ENCODE data around the gene CMSS1.

CMSS1 gene

GRCh38 chr3:100097919-100098783, 280.5 kb downstream of the CMSS1 start:
- peaks cover 0 to 12% of the 10 kb centered on the region in 2 donors for H3K4me1 ChIP-seq (ENCODE audit: control insufficient read depth in 1 of 2, insufficient read depth in 2 of 2, low read length in 2 of 2)
- no peak overlapping the region for H3K27ac ChIP-seq (ENCODE audit: low read depth, low read length)
- no peaks in the 10 kb centered on the region for H3K27me3 ChIP-seq (ENCODE audit: control insufficient read depth in 1 of 2, insufficient read depth in 2 of 2, low read length in 2 of 2)
- H3K9me3 ChIP-seq (ENCODE audit: control insufficient read depth in 1 of 2, low read length in 2 of 2) = no peaks in the 10 kb centered on the region
- H3K9ac ChIP-seq (ENCODE audit: low read depth in 1 of 2, low read length in 2 of 2) = no peak overlapping the region
- H3K36me3 ChIP-seq (ENCODE audit: control insufficient read depth in 1 of 2, insufficient read depth in 2 of 2, low read length in 2 of 2) = no peaks in the 10 kb centered on the region
- no peak overlapping the region for H3K4me3 ChIP-seq (ENCODE audit: low read depth in 1 of 2, low read length in 2 of 2)

- H3K9ac ChIP-seq (ENCODE audit: low read depth in 1 of 2, low read length in 2 of 2) = no peak overlapping the region
- H3K36me3 ChIP-seq (ENCODE audit: control insufficient read depth in 1 of 2, insufficient read depth in 2 of 2, low read length in 2 of 2) = no peaks in the 10 kb centered on the region
- H3K4me1 ChIP-seq (ENCODE audit: control insufficient read depth in 1 of 2, insufficient read depth in 2 of 2, low read length in 2 of 2) = peaks cover 0 to 13% of the 10 kb centered on the region in 2 donors
- no peaks in the 10 kb centered on the region for H3K27me3 ChIP-seq (ENCODE audit: control insufficient read depth in 1 of 2, insufficient read depth in 2 of 2, low read length in 2 of 2)
- no peak overlapping the region for H3K27ac ChIP-seq (ENCODE audit: low read depth, low read length)
- H3K4me3 ChIP-seq (ENCODE audit: low read depth in 1 of 2, low read length in 2 of 2) = no peak overlapping the region
- H3K9me3 ChIP-seq (ENCODE audit: control insufficient read depth in 1 of 2, low read length in 2 of 2) = no peaks in the 10 kb centered on the region
Measured at GRCh38 chr3:100098784-100099070, 281.1 kb downstream of the CMSS1 start.

GRCh38 chr3:100099621-100100020, 282.0 kb downstream of the CMSS1 start:
- H3K9ac ChIP-seq (ENCODE audit: low read depth in 1 of 2, low read length in 2 of 2) = no peak overlapping the region
- H3K4me3 ChIP-seq (ENCODE audit: low read depth in 1 of 2, low read length in 2 of 2) = no peak overlapping the region

GRCh38 chr3:100100425-100100824, 282.8 kb downstream of the CMSS1 start:
- peaks cover 12 to 30% of the 10 kb centered on the region in 2 donors for H3K4me1 ChIP-seq (ENCODE audit: control insufficient read depth in 1 of 2, insufficient read depth in 2 of 2, low read length in 2 of 2)

More at GRCh38 chr3:100099621-100100020, 282.0 kb downstream of the CMSS1 start:
- no peaks in the 10 kb centered on the region for H3K27me3 ChIP-seq (ENCODE audit: control insufficient read depth in 1 of 2, insufficient read depth in 2 of 2, low read length in 2 of 2)
- H3K27ac ChIP-seq (ENCODE audit: low read depth, low read length) = no peak overlapping the region
- H3K9me3 ChIP-seq (ENCODE audit: control insufficient read depth in 1 of 2, low read length in 2 of 2) = no peaks in the 10 kb centered on the region
- H3K4me1 ChIP-seq (ENCODE audit: control insufficient read depth in 1 of 2, insufficient read depth in 2 of 2, low read length in 2 of 2) = peaks cover 4 to 22% of the 10 kb centered on the region in 2 donors
- no peaks in the 10 kb centered on the region for H3K36me3 ChIP-seq (ENCODE audit: control insufficient read depth in 1 of 2, insufficient read depth in 2 of 2, low read length in 2 of 2)

DNA sequence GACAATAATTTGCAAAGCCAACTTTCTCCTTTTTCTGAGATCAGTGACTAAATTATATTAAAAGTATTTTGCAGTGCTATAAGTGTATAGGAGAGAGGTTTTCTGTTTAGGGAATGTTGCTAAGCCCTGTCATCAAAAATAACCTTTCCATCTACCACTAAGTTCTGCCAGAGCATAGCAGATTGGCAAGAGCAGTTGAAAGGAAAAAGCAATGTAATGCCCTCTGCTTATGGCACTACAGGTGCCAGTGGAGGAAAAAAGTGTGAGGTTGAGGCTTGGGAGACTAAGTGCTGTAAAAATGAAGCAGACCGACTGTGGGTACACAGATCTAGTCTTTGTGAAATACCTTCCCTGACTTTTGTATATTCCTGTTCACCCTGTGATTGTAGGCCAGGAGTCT, 285.1 kb downstream of the CMSS1 start:
- no peaks in the 10 kb centered on the region for H3K9me3 ChIP-seq (ENCODE audit: control insufficient read depth in 1 of 2, low read length in 2 of 2)
- no peak overlapping the region for H3K9ac ChIP-seq (ENCODE audit: low read depth in 1 of 2, low read length in 2 of 2)
- H3K4me1 ChIP-seq (ENCODE audit: control insufficient read depth in 1 of 2, insufficient read depth in 2 of 2, low read length in 2 of 2) = peaks cover 13 to 37% of the 10 kb centered on the region in 2 donors
- H3K27me3 ChIP-seq (ENCODE audit: control insufficient read depth in 1 of 2, insufficient read depth in 2 of 2, low read length in 2 of 2) = no peaks in the 10 kb centered on the region
- H3K36me3 ChIP-seq (ENCODE audit: control insufficient read depth in 1 of 2, insufficient read depth in 2 of 2, low read length in 2 of 2) = no peaks in the 10 kb centered on the region
- H3K4me3 ChIP-seq (ENCODE audit: low read depth in 1 of 2, low read length in 2 of 2) = no peak overlapping the region
- H3K27ac ChIP-seq (ENCODE audit: low read depth, low read length) = no peak overlapping the region

More at GRCh38 chr3:100100425-100100824, 282.8 kb downstream of the CMSS1 start:
- Histone ChIP-seq H3K27ac (ENCODE audit: low read depth, low read length) (no peak overlapping the region), H3K9me3 (ENCODE audit: control insufficient read depth in 1 of 2, low read length in 2 of 2) (no peaks in the 10 kb centered on the region), H3K27me3 (ENCODE audit: control insufficient read depth in 1 of 2, insufficient read depth in 2 of 2, low read length in 2 of 2) (no peaks in the 10 kb centered on the region), H3K36me3 (ENCODE audit: control insufficient read depth in 1 of 2, insufficient read depth in 2 of 2, low read length in 2 of 2) (no peaks in the 10 kb centered on the region), H3K4me3 (ENCODE audit: low read depth in 1 of 2, low read length in 2 of 2) (no peak overlapping the region), H3K9ac (ENCODE audit: low read depth in 1 of 2, low read length in 2 of 2) (no peak overlapping the region)

DNA sequence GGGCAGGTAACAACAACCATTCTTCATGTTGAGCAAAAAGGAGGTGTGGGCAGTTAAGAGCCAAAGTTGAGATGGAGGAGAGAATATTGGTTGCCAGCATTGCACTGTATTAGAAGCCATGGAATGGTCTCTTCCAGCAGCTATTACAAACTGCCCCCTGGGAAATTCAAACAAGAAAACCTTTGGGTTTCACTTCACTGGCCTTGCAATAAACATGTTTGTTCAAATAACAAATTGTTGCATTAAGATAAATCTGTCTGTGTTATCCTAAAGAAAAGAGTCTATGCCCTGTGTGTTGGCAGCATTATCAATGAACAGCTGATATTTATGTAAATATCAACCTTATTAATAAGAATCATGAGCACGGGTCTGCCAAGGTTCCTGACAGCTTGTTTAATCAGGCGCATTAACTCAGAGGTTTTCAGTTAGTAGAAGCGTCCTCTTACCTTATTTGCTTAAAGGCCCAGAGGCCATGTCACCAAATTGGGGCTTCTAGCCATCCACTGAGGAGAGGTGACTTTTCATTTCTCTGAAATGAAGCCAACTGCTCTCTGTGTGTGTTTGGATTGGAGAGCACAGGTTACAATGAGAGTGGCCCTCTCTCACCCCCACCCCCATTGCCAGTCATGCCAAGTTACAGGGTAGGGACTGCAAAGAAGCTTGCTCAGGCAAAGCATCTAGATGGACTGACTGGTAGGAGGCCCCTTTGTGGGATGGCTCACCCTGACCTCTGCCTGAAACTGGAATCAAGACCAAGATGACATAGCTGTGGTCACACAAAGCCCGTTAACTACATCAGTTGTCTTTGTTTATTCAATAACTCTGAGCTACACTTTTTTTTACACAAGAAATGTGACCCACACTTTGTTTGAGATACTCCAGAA, 286.1 kb downstream of the CMSS1 start:
- peaks cover 13 to 27% of the 10 kb centered on the region in 2 donors for H3K4me1 ChIP-seq (ENCODE audit: control insufficient read depth in 1 of 2, insufficient read depth in 2 of 2, low read length in 2 of 2)
- H3K4me3 ChIP-seq (ENCODE audit: low read depth in 1 of 2, low read length in 2 of 2) = no peak overlapping the region
- no peaks in the 10 kb centered on the region for H3K36me3 ChIP-seq (ENCODE audit: control insufficient read depth in 1 of 2, insufficient read depth in 2 of 2, low read length in 2 of 2)
- no peaks in the 10 kb centered on the region for H3K27me3 ChIP-seq (ENCODE audit: control insufficient read depth in 1 of 2, insufficient read depth in 2 of 2, low read length in 2 of 2)
- no peak overlapping the region for H3K27ac ChIP-seq (ENCODE audit: low read depth, low read length)
- no peak overlapping the region for H3K9ac ChIP-seq (ENCODE audit: low read depth in 1 of 2, low read length in 2 of 2)
- no peaks in the 10 kb centered on the region for H3K9me3 ChIP-seq (ENCODE audit: control insufficient read depth in 1 of 2, low read length in 2 of 2)

- H3K27ac ChIP-seq (ENCODE audit: low read depth, low read length) = no peak overlapping the region
- no peak overlapping the region for H3K9ac ChIP-seq (ENCODE audit: low read depth in 1 of 2, low read length in 2 of 2)
- no peaks in the 10 kb centered on the region for H3K27me3 ChIP-seq (ENCODE audit: control insufficient read depth in 1 of 2, insufficient read depth in 2 of 2, low read length in 2 of 2)
- H3K9me3 ChIP-seq (ENCODE audit: control insufficient read depth in 1 of 2, low read length in 2 of 2) = no peaks in the 10 kb centered on the region
- H3K4me1 ChIP-seq (ENCODE audit: control insufficient read depth in 1 of 2, insufficient read depth in 2 of 2, low read length in 2 of 2) = peaks cover 13 to 25% of the 10 kb centered on the region in 2 donors
- no peak overlapping the region for H3K4me3 ChIP-seq (ENCODE audit: low read depth in 1 of 2, low read length in 2 of 2)
- no peaks in the 10 kb centered on the region for H3K36me3 ChIP-seq (ENCODE audit: control insufficient read depth in 1 of 2, insufficient read depth in 2 of 2, low read length in 2 of 2)
Measured at GRCh38 chr3:100104442-100104798, 286.8 kb downstream of the CMSS1 start.

DNA sequence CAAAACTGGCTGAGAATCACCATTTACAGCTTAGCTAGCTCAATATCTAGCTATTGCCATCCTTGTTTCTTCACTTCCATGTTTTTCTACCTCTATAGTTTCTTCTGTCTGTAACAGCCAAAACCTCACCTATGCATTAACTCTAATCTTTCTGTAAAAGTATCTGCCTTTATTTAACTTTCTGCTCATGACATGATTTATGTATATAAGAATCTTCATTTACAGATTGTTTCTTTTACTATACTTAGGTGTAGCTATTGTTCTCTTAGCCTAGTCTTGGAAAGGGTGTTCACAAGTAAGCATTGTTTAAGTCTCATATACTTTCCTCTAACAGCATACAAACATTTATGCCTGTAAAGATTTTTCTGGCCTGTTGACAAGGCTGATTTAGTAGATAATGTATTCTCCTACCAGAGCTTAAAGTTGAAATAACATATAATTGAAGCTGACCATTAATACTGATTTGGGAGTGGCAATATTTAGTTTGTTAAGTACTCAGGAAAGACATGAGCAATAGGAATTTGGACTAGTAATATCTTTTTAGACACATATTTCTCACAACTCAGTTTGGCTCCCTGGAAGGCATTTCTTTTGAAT, 287.3 kb downstream of the CMSS1 start:
- H3K4me3 ChIP-seq (ENCODE audit: low read depth in 1 of 2, low read length in 2 of 2) = no peak overlapping the region
- H3K27ac ChIP-seq (ENCODE audit: low read depth, low read length) = no peak overlapping the region
- H3K27me3 ChIP-seq (ENCODE audit: control insufficient read depth in 1 of 2, insufficient read depth in 2 of 2, low read length in 2 of 2) = no peaks in the 10 kb centered on the region

GRCh38 chr3:100105501-100105900, 287.8 kb downstream of the CMSS1 start:
- no peaks in the 10 kb centered on the region for H3K9me3 ChIP-seq (ENCODE audit: control insufficient read depth in 1 of 2, low read length in 2 of 2)
- no peaks in the 10 kb centered on the region for H3K27me3 ChIP-seq (ENCODE audit: control insufficient read depth in 1 of 2, insufficient read depth in 2 of 2, low read length in 2 of 2)
- H3K27ac ChIP-seq (ENCODE audit: low read depth, low read length) = no peak overlapping the region
- H3K36me3 ChIP-seq (ENCODE audit: control insufficient read depth in 1 of 2, insufficient read depth in 2 of 2, low read length in 2 of 2) = no peaks in the 10 kb centered on the region
- no peak overlapping the region for H3K9ac ChIP-seq (ENCODE audit: low read depth in 1 of 2, low read length in 2 of 2)
- H3K4me1 ChIP-seq (ENCODE audit: control insufficient read depth in 1 of 2, insufficient read depth in 2 of 2, low read length in 2 of 2) = peaks cover 13 to 25% of the 10 kb centered on the region in 2 donors
- H3K4me3 ChIP-seq (ENCODE audit: low read depth in 1 of 2, low read length in 2 of 2) = no peak overlapping the region

More for the DNA sequence above, 287.3 kb downstream of the CMSS1 start:
- peaks cover 13 to 25% of the 10 kb centered on the region in 2 donors for H3K4me1 ChIP-seq (ENCODE audit: control insufficient read depth in 1 of 2, insufficient read depth in 2 of 2, low read length in 2 of 2)
- no peak overlapping the region for H3K9ac ChIP-seq (ENCODE audit: low read depth in 1 of 2, low read length in 2 of 2)
- no peaks in the 10 kb centered on the region for H3K9me3 ChIP-seq (ENCODE audit: control insufficient read depth in 1 of 2, low read length in 2 of 2)
- no peaks in the 10 kb centered on the region for H3K36me3 ChIP-seq (ENCODE audit: control insufficient read depth in 1 of 2, insufficient read depth in 2 of 2, low read length in 2 of 2)

DNA sequence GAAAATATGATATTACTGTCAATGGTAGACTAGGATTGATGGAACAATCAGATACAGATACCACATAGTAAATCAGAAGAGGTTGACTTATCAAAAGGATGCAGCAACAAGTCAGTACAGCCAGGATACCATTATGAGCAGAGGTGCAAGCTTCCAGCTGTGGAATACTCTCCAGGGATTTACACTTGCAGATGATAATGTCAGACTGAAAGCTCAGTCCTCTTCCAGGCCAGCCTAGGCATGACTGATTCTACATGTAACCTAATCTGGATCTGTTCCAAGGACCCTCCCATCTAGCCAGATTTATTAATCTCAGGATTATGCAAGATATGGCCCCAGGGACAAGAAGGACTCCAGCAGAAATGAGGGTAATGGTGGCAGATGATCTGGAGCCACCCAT, 288.4 kb downstream of the CMSS1 start:
- H3K36me3 ChIP-seq (ENCODE audit: control insufficient read depth in 1 of 2, insufficient read depth in 2 of 2, low read length in 2 of 2) = no peaks in the 10 kb centered on the region
- H3K9me3 ChIP-seq (ENCODE audit: control insufficient read depth in 1 of 2, low read length in 2 of 2) = no peaks in the 10 kb centered on the region
- no peaks in the 10 kb centered on the region for H3K27me3 ChIP-seq (ENCODE audit: control insufficient read depth in 1 of 2, insufficient read depth in 2 of 2, low read length in 2 of 2)
- peaks cover 13 to 25% of the 10 kb centered on the region in 2 donors for H3K4me1 ChIP-seq (ENCODE audit: control insufficient read depth in 1 of 2, insufficient read depth in 2 of 2, low read length in 2 of 2)
- H3K9ac ChIP-seq (ENCODE audit: low read depth in 1 of 2, low read length in 2 of 2) = no peak overlapping the region
- no peak overlapping the region for H3K27ac ChIP-seq (ENCODE audit: low read depth, low read length)
- H3K4me3 ChIP-seq (ENCODE audit: low read depth in 1 of 2, low read length in 2 of 2) = no peak overlapping the region
